Stimulated activated CD4-positive, alpha-beta T cell treated with anti-CD3 and anti-CD28 coated beads, Interleukin-1b, Interleukin-23, amount 100 ng/mL, for 4 hours (primary cell): ENCODE measurements around the gene HNRNPF.

Source experiments
- DNase-seq, 2 donors: peaks; one replicate each; pipeline ENCODE4 v3.0.0-alpha.2; 2020; ENCODE audit warnings: low read depth in 2 of 2

Gene HNRNPF

DNA sequence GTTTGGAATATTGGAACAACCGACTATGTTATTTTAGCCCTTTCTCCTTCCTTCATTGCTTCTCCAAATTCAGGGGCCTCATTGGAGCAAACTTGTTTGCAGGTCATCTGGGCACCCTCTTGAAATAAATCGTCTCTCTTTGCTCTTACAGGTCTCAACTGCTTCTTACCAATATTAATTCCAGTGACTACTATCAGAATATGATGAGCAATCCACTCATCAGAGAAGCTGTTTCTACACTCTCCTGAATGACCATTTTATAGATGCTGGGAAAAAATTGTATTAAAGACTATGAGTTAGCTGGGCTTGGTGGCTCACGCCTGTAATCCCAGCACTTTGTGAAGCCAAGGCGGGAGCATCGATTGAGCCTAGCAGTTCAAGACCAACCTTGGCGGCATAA is 12.5 kb upstream of the HNRNPF start:
- DNase-seq: no peak

DNA sequence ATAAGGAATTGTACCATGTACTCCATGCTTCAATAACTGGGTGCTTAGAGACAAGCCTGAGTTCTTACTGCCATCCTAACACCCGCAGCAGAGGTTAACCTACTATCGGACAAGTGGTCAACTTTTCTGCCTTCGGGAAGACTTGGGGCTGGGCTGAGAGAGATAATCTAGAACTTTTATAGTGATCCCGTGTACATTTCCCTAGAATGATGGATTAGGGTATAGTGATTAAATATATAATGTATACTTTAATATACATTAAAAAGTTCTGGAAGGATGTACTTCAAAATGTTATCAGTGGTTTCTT is 12.2 kb upstream of the HNRNPF start:
- DNase-seq: no peak

DNA sequence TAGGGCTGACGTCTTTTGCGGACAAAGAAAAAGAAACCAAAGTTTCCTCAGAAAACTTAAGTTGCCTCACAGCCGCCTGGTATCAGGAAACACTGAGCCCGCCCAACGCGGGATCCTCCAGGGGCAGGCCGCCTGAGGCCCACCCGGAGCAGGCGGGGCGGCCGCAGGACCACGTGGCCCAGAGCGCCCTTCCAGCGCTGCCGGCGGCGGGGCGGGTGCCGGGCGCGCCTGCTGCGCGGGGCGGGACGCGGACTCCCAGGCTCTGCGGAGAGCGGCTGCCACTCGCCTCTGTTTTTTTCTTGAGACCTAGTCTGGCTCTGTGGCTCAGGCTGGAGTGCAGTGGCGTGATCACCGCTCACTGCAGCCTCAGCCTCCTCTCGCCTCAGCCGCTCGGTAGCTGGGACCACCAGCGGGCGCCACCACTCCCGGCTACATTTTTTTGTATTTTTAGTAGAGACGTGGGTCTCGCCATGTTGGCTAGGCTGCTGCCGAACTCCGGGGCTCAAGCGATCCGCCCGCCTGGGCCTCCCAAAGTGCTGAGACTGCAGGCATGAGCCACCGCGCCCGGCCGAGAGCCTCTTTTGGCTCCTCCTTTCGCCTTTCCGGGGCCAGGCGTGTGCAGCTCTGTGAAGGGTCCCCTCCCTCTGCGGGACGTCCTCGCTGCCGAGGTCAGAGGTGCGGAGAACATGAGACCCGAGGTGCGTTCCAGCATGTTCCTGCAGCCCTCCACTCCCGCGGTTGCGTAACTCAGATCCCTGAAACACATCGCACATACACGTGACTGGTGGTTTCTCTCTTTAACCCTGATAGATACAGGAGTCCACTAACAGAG is 11.6 kb upstream of the HNRNPF start:
- DNase-seq: peak; percentile 60 to 78

DNA sequence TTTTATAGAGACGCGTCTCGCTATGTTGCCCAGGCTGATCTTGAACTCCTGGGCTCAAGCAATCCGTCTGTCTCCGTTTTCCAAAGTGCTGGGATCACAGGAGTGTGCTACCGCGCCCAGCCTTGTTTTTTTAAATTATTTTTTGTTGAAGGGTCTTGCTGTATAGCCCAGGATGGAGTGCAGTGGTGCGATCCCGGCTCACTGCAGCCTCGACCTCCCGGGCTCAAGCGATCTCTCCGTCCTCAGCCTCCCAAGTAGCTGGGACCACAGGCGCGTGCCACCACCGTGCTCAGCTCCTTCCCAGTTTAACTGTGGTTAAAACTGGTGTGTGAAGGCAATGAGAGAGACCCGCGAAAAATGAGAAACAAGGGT is 11.0 kb upstream of the HNRNPF start:
- DNase-seq: no peak

DNA sequence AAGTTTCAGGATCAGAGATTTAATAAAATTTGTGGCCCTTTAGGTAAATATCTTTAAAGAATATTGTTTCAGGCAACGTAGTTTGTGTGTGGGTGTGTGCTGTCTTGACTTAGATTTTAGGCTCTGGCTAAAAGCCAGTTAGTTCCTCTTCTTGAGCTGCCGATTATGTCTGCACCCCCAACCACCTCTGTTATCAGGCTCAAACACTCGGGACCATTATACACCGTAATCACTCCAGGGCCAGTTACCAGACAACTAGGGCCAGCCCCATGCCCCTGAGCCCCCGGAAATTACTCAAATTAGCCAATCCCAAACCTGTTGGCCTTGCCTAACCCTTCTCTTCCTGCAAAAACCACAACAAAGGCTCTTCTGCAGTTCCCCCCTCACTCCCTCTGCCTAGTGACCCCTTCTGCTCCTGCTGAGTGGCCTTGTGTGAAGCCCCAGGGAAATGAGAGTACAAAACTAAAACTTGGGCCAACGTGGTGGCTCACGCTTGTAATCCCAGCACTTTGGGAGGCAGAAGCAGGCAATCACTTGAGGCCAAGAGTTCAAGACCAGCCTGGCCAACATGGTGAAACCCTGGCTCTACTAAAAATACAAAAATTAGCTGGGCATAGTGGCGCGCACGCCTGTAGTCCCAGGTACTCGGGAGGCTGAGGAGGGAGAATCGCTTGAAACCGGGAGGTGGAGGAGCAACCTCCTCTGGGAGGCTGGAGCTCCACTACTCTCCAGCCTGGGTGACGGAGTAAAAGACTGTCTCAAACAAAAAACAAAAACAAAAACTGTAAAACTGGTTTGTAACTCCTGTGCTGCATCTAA is 9.2 kb upstream of the HNRNPF start:
- no peak for DNase-seq

DNA sequence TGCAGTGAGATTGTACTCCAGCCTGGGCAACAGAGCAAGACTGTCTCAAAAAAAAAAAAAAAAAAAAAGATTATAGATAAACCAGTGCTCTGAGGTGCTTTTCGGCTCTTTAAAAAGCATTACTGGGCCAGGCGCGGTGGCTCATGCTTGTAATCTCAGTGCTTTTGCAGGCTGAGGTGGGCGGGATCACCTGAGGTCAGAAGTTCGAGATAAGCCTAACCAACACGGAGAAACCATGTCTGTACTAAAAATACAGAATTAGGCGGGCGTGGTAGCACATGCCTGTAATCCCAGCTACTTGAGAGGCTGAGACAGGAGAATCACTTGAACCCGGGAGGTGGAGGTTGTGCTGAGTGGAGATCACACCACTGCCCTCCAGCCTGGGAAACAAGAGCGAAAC is 6.6 kb upstream of the HNRNPF start:
- no peak for DNase-seq

DNA sequence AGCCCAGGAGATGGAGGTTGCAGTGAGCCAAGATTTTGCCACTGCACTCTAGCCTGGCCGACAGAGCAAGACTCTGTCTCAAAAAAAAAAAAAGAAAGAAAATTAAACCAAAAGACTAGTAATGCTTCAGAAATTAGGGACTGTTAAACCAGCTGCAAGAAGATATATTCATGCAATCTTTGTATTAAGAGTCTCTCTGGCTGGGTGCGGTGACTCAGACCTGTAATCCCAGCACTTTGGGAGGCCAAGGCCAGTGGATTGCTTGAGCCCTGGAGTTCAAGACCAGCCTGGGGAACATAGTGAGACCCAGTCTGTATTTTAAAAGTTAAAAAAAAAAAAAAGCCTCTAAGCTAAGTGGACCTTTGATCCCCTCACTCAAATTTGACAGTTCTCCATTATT is 2.5 kb upstream of the HNRNPF start:
- no peak for DNase-seq

DNA sequence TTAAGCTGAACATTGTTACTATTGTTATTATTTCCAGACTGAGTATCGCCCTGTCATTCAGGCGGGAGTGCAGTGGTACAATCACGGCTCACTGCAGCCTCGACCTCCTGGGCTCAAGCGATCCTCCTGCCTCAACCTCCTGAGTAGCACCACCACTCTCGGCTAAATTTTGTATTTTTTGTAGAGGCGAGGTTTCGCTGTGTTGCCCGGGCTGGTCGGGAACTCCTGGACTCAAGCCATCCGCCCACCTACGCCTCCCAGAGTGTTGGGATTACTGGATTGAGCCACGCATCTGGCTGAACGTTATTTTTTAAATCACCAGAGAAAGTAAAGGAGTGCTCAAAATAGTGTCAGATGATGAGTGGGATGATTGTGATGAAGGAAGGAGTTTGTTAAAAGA is 1.4 kb upstream of the HNRNPF start:
- DNase-seq: no peak

DNA sequence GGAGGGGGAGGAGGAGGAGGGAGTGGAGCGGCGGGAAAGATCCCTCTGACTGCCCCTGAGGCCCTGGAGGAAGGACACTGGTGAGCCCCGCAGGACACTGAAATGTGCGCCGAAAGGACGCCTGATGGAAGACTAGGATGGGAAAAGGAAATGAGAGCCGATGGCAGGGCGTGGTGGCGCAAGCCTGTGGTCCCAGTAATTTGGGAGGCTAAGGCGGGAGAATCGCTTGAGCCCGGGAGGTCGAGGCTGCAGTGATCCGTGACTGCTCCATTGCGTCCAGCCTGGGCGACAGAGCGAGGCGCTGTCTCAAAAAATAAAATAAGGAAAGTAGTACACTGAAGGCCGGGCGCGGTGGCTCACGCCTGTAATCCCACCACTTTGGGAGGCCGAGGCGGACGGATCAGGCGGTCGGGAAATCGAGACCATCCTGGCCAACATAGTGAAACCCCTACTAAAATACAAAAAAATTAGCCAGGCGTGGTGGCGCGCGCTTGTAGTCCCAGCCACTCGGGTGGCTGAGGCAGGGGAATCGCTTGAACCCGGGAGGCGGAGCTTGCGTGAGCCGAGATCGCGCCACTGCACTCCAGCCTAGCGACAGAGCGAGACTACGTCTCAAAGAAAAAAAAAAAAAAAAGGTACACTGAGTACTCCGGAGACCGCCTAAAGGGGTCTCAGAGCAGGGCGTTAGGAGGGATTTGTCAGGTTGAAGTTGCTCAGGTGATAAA is 561 bp upstream of the HNRNPF start:
- peak; percentile 47 to 52 for DNase-seq

DNA sequence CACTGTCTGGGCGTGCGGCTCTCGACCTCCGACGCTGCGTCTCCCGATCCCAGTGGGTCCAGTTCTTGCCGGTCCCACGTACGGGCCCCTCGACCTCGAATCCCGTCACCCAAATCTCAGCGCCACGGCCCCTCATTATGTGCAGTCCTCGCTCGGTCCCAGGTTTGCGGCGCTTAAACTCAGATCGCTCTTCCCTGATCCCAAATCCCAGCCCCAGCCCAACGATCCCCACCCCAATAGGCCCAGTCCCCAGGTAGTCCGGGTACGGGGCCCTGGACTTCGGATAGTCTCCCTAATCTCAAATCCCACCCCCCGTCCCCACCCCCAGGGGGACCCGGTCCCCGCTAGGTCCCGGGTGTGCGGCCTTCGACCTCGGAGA is 666 bp downstream of the HNRNPF start:
- DNase-seq: no peak

DNA sequence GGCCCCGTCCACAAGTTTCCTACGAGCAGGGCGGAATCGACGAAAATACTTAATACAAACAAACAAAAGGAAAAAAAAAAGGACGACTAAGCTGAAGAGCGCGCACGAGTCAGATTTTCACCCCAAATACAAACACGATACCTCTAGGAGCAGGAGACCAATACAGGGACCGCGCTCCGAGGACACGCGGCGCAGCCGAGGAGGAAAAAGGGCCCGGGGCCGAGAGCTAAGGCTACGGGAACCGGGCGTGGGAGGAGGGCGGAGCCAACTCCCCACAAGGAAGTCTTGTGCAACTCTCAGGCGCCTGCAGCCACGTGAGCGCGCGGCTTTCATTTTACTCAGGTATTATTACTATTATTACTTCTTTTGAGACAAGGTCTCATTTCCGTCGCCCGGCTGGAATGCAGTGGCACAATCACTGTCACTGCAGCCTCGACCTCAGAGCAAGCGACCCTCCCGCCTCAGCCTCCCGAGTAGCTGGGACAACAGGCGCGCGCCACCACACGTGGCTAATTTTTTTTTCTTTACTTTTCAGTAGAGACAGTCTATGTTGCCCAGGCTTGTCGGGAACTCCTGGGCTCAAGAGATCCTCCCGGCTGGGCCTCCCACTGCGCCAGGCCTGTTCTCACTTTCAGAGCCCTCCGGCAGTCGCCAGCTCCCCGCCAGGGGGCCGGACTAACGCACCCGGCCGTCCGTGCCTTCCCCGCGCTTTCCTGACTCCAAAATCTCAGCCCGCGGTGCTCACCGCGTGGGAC is 1.2 kb downstream of the HNRNPF start:
- DNase-seq: peak; percentile 86 to 90

DNA sequence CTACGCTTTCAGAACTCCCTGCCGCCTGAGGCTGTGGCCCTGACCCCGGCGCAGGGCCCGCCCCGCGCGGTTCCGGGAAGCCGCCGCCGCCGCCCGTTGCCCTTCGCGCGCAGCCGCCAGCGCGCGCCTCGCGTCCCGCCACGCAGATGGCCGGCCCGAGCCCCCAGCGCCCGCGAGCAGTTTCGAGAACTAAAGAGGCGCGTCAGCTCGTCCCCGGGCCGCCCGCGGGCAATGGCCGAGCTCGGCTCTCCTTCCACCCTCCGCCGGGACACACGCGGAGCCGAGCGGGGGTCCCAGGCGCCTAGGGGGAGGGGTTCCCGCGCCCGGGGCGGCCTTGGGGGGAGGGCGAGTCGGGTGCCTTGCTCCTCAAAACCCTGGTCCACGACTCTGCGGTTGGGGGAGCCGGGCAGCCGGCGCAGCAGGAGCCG is 1.8 kb downstream of the HNRNPF start:
- peak; percentile 35 to 49 for DNase-seq

DNA sequence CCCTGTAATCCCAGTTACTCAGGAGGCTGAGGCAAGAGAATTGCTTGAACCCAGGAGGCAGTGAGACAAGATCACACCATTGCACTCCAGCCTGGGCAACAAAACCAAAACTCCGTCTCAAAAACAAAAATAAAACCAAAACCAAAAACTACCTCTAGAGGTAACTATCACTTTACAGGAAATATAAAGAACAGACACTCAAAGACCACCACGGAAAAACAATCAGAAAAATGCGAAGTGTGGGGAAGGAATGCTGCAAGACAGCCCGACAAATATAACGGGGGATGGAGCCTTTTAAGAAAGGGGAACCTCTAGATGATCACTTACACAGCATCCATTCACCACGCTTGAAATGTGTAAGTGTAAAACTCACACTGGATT is 4.3 kb downstream of the HNRNPF start:
- DNase-seq: no peak

DNA sequence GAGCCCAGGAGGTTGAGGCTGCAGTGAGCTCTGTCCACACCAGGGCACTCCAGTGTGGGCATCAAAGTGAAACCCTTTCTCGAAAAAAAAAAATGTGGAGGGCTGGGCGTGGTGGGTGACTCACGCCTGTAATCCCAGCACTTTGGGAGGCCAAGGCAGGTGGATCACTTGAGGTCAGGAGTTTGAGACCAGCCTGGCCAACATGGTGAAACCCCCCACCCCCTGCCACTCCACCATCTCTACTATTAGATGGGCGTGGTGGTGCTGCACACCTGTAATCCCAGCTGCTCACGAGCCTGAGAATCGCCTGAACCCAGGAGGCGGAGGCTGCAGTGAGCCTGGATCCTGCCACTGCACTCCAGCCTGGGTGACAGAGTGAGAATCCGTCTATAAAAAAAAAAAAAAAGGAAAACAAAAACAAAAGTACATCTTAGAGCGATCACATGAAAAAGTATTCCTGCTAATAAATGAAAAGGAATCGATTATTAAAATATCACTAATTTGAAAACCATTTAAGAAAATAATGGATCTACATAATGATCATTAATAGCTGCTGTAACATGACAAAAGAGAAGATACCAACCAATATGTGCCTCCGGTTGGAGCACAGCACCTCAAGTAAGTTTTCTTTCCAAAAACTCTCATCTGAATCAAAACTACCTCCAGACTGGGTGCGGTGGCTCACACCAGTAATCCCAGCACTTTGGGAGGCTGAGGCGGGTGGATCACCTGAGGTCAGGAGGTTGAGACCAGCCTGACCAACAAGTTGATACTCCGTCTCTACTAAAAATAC is 4.9 kb downstream of the HNRNPF start:
- DNase-seq: no peak

DNA sequence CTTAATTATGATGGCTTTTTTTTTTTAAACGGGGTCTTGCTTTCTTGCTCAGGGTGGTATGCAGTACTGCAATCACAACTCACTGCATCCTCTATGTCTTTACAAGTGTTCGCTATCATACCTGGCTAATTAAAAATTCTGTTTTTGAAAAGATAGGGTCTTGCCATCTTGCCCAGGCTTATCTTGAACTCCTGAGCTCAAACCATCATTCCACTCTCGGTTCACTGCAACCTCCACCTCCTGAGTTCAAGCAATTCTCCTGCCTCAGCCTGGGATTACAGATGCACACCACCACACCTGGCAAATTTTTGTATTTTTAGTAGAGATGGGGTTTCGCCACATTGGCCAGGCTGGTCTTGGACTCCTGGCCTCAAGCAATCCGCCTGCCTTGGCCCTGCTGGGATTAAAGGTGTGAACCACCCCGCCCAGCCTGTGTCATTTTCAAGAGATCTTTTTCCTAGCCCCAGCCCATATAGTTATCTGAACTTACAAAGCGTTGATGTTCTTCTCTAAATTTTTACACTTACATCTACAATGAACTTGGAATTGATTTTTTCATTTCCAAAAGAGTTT is 6.0 kb downstream of the HNRNPF start:
- no peak for DNase-seq

DNA sequence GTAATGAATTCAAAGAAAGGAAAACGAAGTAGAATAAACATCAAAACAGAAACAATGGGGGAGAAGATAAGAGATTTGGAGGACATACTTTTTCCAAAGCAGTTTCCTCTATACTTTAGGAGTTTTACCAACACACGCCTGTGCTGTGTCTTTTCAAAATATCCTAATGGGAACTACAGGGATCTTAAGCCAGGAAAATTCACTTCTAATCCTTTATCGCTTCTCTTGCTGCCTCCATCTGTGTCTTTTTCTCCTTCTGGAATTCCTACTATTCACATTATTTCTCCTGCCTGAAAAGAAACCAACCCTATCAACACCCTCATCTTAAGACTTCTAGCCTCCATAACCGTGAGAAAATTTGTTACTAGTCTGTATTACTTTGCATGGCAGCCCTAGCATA is 6.8 kb downstream of the HNRNPF start:
- DNase-seq: no peak

DNA sequence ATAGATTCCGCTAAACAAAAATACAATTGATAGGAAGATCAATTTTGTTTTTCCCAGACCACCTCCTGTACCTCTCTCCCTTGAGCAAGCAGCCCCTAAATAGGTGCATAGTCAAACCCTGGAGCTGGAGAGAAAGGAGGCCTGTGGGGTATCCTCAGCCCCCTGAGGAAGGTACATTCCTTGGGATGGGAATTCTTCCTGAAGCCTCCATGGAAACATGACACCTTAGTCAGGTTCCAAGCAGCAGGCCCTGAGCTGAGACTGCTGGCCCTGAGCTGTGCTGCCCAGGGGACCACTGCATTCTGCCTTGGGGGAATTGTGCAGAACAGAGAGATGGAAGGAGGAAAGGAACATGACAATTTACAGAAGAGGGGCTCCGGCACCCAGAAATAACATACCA is 7.4 kb downstream of the HNRNPF start:
- no peak for DNase-seq

DNA sequence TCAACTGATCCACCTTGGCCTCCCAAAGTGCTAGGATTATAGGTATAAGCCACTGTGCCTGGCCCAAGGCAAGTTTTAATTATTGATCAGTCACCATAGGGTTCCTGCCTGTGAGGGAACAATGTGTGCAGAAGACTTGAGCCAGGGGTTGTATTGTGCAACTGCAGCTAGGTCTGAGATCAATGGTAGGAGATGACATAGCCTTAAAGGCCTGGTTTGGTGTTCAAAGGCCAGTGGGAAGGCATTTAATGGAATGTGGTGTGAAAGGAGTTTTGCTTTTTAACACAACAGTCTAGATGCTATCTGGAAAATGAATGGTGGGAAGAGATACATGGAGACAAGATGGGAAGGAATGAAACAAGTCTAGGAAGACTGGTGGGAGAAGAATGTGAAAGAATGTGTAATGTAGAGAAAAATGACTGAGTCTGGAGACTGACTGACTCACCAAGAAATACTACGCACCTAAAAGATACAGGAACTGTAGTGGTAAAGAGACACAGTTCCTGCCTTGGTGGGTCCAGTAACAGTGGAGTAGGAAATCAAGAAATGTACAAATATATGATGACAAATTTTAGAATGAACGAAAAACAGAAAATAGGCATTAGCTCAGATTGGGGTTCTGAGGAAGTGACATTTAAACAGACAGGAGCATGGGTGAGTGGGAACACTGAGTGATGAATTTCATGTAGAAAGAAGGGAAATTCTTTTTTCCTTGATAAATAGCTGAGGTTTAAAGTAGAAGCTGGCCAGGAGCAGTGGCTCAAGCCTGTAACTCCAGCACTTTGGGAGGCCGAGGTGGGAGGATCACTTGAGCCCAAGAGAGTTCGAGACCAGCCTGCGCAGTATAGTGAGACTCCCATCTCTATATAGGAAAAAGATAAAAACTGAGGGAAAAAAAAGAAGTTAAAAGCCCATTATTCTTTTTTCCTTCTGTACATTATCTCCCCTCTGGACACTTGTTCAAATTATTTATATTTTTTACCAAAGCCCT is 9.4 kb downstream of the HNRNPF start:
- DNase-seq: no peak

DNA sequence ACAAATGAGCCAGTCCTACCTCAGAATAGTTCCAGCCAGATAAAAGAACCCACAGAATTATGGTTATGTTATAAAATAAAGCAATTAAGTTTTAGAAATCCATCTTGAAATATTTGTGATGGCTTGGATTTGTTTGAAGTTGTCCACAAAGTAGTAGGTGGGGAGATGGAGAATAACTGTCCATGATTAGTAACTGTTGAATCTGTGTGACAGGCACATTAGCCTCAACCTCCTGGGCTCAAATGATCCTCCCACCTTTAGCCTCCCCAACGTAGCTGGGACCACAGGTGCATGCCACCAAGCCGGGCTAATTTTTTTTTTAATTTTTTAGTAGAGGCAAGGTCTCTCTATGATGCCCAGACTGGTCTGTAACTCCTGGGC is 10.1 kb downstream of the HNRNPF start:
- no peak for DNase-seq
